ENCODE measurements around the gene PRR14L. TPM values are rescaled to one million over a fixed set of nuclear protein-coding genes. Genes with fewer than 3 reads are reported as not detected.

Gene PRR14L
- polyA plus RNA-seq, 3 donors, result 13.2 to 41.4 (median 14.6) TPM

DNA sequence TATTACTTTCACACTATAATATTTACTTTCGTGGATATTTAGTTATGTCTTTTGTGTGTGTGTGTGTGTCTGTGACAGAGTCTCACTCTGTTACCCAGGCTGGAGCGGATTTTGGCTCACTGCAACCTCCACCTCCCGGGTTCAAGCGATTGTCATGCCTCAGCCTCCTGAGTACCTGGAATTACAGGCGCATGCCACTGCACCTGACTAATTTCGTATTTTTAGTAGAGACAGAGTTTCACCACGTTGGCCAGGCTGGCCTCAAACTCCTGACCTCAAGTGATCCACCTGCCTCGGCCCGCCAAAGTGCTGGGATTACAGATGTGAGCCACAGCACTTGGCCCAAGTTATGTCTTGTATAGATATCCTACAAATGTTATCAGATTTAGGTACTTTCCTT, 97.8 kb downstream of the PRR14L start:
- no peaks in the 10 kb centered on the region for H3K9me3 Mint-ChIP-seq
- no peaks in the 10 kb centered on the region for H3K9me3 ChIP-seq (replicated peaks in 1 of 2; ENCODE audit: control insufficient read depth in 1 of 2, insufficient read depth in 1 of 2, low read length in 2 of 2)
- H3K36me3 Mint-ChIP-seq, result peaks cover 22% of the 10 kb centered on the region in 2 donors
- peak overlapping the region in 1 of 7 donors; percentile 58 for H3K27ac Mint-ChIP-seq
- no peak overlapping the region for H3K4me3 Mint-ChIP-seq
- H3K9ac ChIP-seq (ENCODE audit: insufficient read depth, low read length, poor library complexity, severe bottlenecking), result no peak overlapping the region
- no peak overlapping the region for H2AFZ ChIP-seq (ENCODE audit: insufficient read depth, low read depth, low read length, poor library complexity, severe bottlenecking)
- no peak for DNase-seq
- intact Hi-C loops (cut with micrococcal nuclease), result no loop called here
- peak overlapping the region in 1 of 2 donors; percentile 36 for H3K27ac ChIP-seq (ENCODE audit: low read depth in 1 of 2, low read length in 2 of 2)
- H3K27me3 ChIP-seq (ENCODE audit: control insufficient read depth in 2 of 2, insufficient read depth in 2 of 2, low read length in 2 of 2), result no peaks in the 10 kb centered on the region
- H3K36me3 ChIP-seq (replicated peaks in 1 of 2; ENCODE audit: control insufficient read depth in 1 of 2, insufficient read depth in 2 of 2, low read length in 2 of 2), result peaks cover 7 to 19% of the 10 kb centered on the region in 2 donors
- WGBS (ENCODE audit: insufficient coverage), result 90% methylated on average over 5 of the region's 9 CpGs
- no peak overlapping the region for H3K4me3 ChIP-seq (replicated peaks in 1 of 3; ENCODE audit: low read depth in 2 of 3, low read length in 3 of 3)
- H3K4me1 Mint-ChIP-seq, result peaks cover 32% of the 10 kb centered on the region
- H4K20me1 ChIP-seq (ENCODE audit: insufficient read depth, low read length), result peaks cover 19% of the 10 kb centered on the region
- no peak overlapping the region for H3K4me2 ChIP-seq (replicated peaks; ENCODE audit: extremely low read depth, low read length, poor library complexity, severe bottlenecking)
- peaks cover 0 to 2% (median 0%) of the 10 kb centered on the region in 3 donors for H3K27me3 Mint-ChIP-seq (ENCODE audit: low read depth in 3 of 3)
- peaks cover 16 to 32% of the 10 kb centered on the region in 2 donors for H3K4me1 ChIP-seq (ENCODE audit: control insufficient read depth in 1 of 2, insufficient read depth in 2 of 2, low read length in 2 of 2)
- peaks cover 82% of the 10 kb centered on the region for H3K79me2 ChIP-seq (ENCODE audit: insufficient read depth, low read length)
- no peak for TF ChIP-seq CTCF (IDR thresholded peaks at IDR 0.05)

- Histone ChIP-seq H3K36me3 (replicated peaks in 1 of 2; ENCODE audit: control insufficient read depth in 1 of 2, insufficient read depth in 2 of 2, low read length in 2 of 2) (peaks cover 11 to 23% of the 10 kb centered on the region in 2 donors), H3K4me2 (replicated peaks; ENCODE audit: extremely low read depth, low read length, poor library complexity, severe bottlenecking) (no peak overlapping the region), H3K4me1 (ENCODE audit: control insufficient read depth in 1 of 2, insufficient read depth in 2 of 2, low read length in 2 of 2) (peaks cover 16 to 32% of the 10 kb centered on the region in 2 donors), H2AFZ (ENCODE audit: insufficient read depth, low read depth, low read length, poor library complexity, severe bottlenecking) (no peak overlapping the region), H3K4me3 (replicated peaks in 1 of 3; ENCODE audit: low read depth in 2 of 3, low read length in 3 of 3) (no peak overlapping the region), H4K20me1 (ENCODE audit: insufficient read depth, low read length) (peaks cover 19% of the 10 kb centered on the region), H3K9me3 (replicated peaks in 1 of 2; ENCODE audit: control insufficient read depth in 1 of 2, insufficient read depth in 1 of 2, low read length in 2 of 2) (no peaks in the 10 kb centered on the region), H3K9ac (ENCODE audit: insufficient read depth, low read length, poor library complexity, severe bottlenecking) (no peak overlapping the region), H3K79me2 (ENCODE audit: insufficient read depth, low read length) (peaks cover 78% of the 10 kb centered on the region), H3K27ac (ENCODE audit: low read depth in 1 of 2, low read length in 2 of 2) (no peak overlapping the region), H3K27me3 (ENCODE audit: control insufficient read depth in 2 of 2, insufficient read depth in 2 of 2, low read length in 2 of 2) (no peaks in the 10 kb centered on the region)
- Mint-ChIP-seq H3K4me1 (peaks cover 33% of the 10 kb centered on the region), H3K36me3 (peaks cover 25 to 26% of the 10 kb centered on the region in 2 donors), H3K27me3 (ENCODE audit: low read depth in 3 of 3) (peaks cover 0 to 2% (median 0%) of the 10 kb centered on the region in 3 donors), H3K9me3 (no peaks in the 10 kb centered on the region), H3K27ac (peak overlapping the region in 5 of 7 donors; percentile 36 to 72 (median 58)), H3K4me3 (no peak overlapping the region)
- DNase-seq, result no peak
- TF ChIP-seq CTCF (IDR thresholded peaks at IDR 0.05), result no peak
- WGBS (ENCODE audit: insufficient coverage), result 20% methylated on average over 1 of the region's 4 CpGs
- intact Hi-C loops (cut with micrococcal nuclease), result no loop called here
Observed at GRCh38 chr22:31651664-31652063, 98.3 kb downstream of the PRR14L start.

Data from CD14-positive monocyte (primary cell).